Stimulated activated CD8-positive, alpha-beta memory T cell treated with anti-CD3 and anti-CD28 coated beads, Interleukin-4, amount 100 ng/mL, for 24 hours (primary cell): ENCODE data around the gene CELF1.
A peak's percentile ranks its signal among the peaks of the same experiment; 100 is the strongest.

Experiments
- DNase-seq: peaks from one replicate; pipeline ENCODE4 v3.0.0-alpha.2; 2020; ENCODE audit warnings: low read depth

The CELF1 gene

DNA sequence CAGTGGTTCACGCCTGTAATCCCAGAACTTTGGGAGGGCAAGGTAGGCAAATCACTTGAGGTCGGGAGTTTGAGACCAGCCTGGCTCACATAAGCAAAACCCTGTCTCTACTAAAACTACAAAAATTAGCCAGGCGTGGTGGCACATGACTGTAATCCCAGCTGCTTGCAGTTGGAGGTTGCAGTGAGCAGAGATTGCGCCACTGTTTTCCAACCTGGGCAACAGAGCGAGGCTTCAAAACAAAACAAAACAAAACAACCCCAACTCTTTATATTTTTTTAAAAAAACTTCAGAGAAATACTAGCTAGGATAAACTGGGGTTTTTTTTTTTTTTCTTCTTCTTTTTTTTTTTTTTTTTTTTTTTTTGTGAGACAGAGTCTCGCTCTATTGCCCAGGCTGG lies 72.2 kb downstream of the CELF1 start:
- no peak for DNase-seq

DNA sequence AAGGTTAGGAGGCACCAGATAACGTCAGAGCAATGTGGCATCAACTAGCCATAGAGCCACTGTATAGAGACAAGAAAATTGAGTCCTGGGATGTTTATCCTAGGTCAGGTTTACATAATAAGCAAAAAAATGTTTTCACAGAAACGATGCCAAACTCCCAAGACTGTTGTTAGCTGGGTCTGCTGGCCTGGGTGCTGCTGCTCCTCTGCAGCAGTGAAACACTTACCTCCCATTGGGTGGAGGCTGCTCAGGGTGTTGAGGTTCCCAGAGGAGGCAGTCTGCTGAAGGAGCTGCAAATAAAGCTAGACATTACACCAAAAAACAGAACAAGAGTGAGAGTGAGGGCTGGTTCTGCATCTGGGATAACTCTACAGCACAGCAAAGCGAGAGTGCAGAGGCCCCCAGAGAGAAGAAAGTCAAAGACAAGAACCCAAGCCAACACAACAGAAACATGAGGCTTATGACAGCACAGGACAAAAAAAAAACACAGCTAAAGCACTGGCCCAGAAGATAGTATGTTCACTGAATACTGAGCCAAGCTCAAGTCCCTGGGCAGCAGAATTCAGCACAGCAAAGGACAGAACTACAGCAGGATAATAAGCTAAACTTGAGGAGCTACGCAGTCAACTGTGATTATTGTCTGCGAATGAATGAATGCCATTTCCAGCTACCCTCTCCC lies 74.1 kb downstream of the CELF1 start:
- DNase-seq, result no peak

DNA sequence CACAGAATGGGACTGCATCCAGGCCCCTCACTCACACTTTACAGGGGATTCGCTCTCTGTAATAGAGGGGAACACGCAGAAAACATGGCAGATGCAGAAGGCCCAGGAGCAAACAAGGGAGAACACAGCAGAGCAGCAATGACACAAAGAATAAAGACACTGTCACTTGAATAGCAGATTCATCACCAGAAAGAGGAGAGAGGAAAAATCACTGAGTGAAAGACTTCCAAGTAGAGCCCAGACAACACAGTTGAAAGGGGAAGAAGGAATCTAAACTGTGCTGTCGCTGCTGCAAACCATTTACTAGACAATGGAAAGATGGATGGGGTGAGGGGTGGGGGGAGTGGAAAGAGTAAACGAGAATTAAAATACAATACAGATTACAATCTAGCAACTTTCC lies 75.2 kb downstream of the CELF1 start:
- DNase-seq, result no peak

DNA sequence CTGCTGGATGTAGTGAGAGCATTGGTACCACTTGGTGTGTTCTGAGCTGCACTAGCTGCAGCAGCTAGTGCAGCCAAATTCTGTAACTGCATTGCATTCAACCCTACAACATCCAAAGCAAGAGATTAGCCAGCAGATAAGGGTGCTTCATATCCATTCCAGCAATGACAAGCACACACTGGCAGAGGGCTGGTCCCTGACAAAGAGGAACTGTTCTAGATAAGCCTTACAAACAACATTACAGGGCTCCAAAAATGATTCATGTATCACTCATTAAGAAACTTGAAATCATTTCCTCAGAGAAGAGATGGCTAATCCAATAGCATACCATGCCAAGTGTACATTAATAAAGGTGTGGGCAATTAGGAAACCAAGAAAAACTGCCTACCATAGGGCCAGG lies 75.6 kb downstream of the CELF1 start:
- DNase-seq, result no peak

DNA sequence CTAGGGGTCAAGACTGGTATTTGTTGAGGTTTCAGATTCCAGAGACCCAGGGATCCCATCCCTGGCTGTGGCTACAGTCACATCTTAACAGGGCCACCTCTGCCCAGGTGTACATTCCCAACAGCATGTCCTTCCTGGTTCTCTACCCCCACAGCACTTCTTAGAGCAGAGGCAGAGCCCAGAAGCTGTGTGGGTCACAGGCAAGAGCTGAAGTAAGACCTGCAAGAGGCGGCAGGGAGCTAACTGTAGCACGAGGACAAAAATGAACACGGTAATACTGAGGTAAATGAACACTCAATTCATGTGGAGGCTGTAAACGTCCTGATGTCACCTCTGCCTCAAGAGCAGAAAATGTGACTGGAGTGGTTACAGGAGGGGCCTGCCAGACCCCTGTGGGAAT lies 82.3 kb downstream of the CELF1 start:
- no peak for DNase-seq

DNA sequence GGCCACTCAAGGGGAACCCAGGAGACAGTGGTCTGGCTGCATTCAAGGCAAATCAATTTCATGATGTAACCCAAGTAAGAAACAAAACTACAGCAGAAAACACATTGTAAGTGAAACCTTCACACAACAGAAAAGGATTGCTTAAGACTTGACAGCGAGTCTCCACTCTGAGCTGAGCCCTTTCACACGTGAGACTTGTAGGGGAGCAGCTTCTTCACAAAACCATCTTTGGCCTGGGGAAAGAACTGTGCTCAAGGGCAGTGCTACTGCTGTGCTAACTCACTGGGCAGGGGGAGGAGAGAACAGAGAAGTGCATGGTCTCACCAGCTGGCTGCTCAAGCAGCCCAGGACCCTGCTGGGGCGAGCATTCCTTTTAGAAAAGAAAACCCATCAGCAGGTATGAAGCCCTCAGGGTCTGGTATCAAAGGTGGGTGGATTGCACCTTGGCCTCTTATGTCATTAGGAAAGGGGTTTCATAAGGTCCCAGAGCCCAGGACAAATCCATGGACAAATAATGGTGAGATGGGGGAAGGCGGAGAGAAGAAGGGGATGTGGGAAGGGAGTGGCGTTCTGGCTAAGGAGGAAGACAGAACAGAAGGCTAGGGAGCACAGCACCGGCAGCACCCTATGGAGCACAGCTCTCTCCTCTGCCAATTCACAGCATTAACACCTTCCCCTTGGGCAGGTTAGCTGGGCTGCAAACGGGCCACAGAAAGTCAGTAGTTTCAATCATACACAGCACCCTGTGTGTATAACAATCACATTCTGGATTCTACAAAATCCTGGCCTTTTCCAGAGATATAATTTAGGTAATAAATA lies 83.4 kb downstream of the CELF1 start:
- DNase-seq, result no peak

GRCh38 chr11:47468598-47469214 lies 84.2 kb downstream of the CELF1 start:
- no peak for DNase-seq

GRCh38 chr11:47467357-47467756 lies 85.6 kb downstream of the CELF1 start:
- no peak for DNase-seq

DNA sequence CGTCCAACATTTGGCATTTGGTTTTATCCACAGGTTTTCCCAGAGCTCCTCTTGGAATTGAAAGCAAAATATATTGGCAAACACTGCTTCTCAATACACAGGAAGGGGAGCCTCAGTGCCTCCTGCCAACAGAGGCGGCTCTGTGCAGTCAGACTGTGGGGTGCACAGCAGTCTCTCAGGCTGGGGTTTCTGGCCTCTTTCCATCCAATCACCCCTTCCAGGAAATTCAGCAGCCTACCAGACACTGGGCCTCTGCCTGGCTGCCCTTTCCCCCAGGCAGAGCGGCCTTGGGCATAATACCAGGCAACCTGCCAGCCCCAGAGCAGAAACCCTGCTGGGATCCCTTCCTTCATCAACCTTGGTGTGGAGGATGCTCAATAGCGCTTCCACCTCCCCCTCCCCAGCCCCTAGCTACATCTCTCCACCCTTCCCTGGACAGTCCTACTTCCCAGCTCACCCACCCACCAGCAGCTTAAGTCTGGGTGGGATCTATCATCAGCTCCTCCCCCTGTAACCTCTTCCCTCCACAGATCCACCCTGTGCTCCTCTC lies 86.2 kb downstream of the CELF1 start:
- DNase-seq, result no peak

GRCh38 chr11:47466201-47466600 lies 86.7 kb downstream of the CELF1 start:
- no peak for DNase-seq

DNA sequence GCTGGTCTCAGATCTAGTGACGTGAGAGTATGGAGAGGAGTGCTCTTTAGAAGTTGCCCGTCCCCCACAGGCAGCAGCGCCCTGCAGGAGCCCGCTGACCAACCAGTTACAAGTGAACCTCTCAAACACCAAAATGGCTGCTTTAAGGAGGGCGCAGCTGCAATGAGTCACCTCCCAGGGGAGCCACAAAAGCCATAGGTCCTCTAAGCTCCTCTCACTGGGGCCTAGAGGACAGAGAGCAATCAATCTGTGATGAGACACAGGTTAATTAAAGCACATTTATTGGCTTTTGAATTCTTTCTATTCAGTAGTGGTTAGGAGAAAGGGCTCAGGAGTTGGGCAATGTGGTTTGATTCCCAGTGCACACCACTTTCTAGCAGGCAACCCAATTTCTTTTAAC lies 88.4 kb downstream of the CELF1 start:
- DNase-seq, result no peak

DNA sequence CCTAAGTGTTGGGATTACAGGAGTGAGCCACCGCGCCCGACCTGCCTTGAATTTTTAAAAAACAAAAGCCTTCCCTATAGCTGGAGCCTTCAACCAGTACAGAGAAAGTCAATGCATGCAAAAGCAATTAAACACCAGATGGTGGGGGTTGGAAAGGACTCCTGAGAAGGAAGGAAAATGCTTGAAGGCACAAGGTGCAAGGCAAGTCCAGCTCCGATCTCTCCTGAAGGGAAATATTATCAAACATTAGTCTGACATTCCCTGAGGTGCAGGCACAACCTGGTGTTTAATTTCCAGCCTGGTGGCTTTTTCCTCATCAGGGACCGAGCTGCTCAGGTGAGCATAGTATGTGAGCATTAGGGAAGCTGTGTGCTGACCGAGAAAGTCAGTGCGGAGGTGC lies 91.1 kb downstream of the CELF1 start:
- DNase-seq, result no peak

- DNase-seq, result no peak
Observed at GRCh38 chr11:47460571-47461235, 92.2 kb downstream of the CELF1 start.

DNA sequence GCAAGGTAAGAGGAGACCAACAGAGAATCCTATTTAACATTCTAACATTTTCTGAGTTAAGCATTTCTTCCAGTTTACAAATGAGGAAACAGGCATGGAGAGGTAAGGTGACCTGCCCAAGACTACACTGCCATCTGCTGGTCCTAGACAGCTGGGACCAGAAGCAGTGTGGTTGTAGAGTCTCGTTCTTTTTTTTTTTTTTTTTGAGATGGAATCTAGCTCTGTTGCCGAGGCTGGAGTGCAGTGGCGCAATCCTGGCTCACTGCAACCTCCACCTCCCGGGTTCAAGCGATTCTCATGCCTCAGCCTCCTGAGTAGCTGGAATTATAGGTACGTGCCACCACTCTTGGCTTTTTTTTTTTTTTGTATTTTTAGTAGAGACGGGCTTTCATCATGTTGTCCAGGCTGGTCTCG lies 98.7 kb downstream of the CELF1 start:
- peak; percentile 37 for DNase-seq

GRCh38 chr11:47453365-47453764 lies 99.6 kb downstream of the CELF1 start:
- no peak for DNase-seq

- no peak for DNase-seq
Observed at GRCh38 chr11:47451990-47452389, 100.9 kb downstream of the CELF1 start.

- no peak for DNase-seq
Observed at GRCh38 chr11:47451436-47451835, 101.5 kb downstream of the CELF1 start.

DNA sequence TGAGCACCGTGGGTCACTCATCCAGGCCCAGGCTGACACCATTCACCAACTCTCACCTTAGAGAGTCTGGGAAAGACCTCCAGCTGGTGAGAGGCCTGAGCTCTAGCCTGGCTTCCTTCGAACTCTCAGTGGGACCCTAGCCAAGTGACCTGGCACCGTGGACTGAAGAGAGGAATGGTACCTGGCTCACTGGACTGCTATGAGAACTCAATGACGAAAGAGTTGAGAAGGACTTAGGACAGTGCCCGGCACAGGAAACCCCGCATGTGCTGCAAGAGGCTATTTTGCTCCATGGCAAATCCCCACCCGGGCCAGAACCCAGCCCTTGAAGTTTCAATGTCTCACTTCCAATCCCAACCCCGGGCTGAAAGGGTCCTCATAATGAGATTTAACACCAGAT lies 103.4 kb downstream of the CELF1 start:
- DNase-seq, result no peak

DNA sequence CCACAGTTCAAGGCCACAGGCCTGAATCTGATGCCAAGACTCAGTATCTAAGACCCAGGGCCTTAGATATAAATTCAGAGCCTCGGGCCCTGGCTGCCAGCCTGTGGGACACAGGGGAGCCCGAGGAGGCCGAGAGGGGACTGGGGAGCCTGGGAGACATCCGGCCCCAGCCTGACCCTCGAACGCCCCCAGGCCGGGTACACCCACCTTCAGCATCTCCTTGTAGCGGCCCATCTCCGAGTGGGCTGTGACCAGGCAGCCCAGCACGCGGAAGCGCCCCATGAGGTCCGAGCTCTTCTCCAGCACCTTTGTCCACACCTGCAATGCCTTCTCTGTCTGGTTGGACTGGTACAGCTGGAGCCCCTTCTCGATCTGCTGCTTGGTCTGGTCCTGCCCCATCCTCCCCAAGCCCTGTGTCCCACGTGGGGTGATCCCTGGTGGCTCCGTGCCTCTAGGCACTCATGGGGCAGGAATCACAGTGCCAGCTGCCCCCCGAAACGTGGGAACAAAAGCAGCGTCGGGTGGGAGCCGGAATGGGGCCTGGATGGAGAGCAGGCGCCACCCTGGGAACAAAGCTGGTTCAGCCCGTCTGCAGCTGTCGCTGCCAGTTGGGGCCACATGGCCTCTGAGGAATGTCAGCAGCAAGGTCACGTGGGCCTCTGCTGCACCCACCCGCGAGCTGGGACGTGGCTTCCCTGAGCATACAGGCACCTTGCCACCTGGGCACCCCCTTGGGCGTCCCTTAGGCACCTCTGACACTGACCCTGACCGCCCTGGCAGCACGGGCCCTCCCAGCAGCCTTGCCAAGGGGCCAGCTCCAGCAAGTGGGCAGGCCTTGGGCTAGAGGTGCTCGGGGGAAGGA lies 104.1 kb downstream of the CELF1 start, which contains the start of gene RAPSN:
RAPSN (minus strand) TSS at position 571 of the 862 bp plus-strand sequence; CDS start at position 399, 172 bp downstream.
- DNase-seq, result no peak

DNA sequence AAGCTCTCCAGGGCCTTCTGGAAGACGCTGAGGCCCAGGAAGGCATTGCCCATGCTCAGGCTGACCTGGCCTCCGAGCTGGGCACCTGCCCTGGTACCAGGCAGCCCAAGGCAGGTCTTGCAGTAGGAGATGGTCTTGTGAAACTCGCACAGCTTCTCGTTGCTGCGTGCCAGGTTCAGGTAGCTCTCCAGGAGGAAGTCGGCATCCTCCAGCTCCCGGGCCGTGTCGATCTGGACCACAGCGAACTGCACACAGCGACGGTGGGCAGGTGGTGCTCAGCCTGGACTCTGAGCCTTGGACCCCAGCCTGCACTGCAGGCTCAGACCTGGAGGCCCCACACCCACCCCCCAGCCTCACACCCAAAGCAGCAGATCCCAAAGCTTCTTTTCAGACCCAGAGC lies 105.0 kb downstream of the CELF1 start:
- no peak for DNase-seq

GRCh38 chr11:47446833-47447232 lies 106.1 kb downstream of the CELF1 start:
- DNase-seq, result no peak
